SU-DHL-6 (cell line): ENCODE measurements around the gene EGFL7.
A peak's percentile ranks its signal among the peaks of the same experiment; 100 is the strongest.
"Not testable (repeated sequence)": the region's sequence is repeated elsewhere in the genome, so short reads cannot be mapped to it uniquely, and the experiment has no call there.

Experiments
- H2AFZ ChIP-seq: fragments of 200-600 bp; sonication (generic); 2 replicates; pipeline ENCODE4 v1.6.1; 2014; ENCODE audit warnings: low read depth, mild to moderate bottlenecking, moderate library complexity, mixed read lengths, antibody characterized with exemption, low read length; ENCODE audit not compliant: severe bottlenecking
- H3F3A ChIP-seq: fragments of 200-600 bp; shearing (Covaris generic); 2 replicates; pipeline ENCODE4 v1.6.0; 2016; ENCODE audit warnings: antibody characterized with exemption, mild to moderate bottlenecking; ENCODE audit not compliant: insufficient read depth
- H3K27ac ChIP-seq: fragments of 200-600 bp; sonication (generic); 2 replicates; pipeline ENCODE4 v1.5.1; 2016; ENCODE audit warnings: low read depth, mild to moderate bottlenecking, low read length, moderate library complexity, mixed read lengths
- H3K27me3 ChIP-seq: fragments of 200-600 bp; sonication (generic), shearing (Covaris generic); 2 replicates; pipeline ENCODE4 v1.6.0; 2014; ENCODE audit warnings: mild to moderate bottlenecking, low read length
- H3K36me3 ChIP-seq: fragments of 200-600 bp; sonication (generic); 2 replicates; pipeline ENCODE4 v1.6.1; 2014; ENCODE audit warnings: mild to moderate bottlenecking, low read length, mixed read lengths
- H3K4me2 ChIP-seq: fragments of 300-600, 200-600 bp; shearing (Covaris generic), sonication (generic); 2 replicates; pipeline ENCODE4 v1.6.0; 2014; ENCODE audit warnings: low read length, low read depth, mild to moderate bottlenecking; ENCODE audit not compliant: poor library complexity, severe bottlenecking
- H3K4me3 ChIP-seq: fragments of 200-600 bp; sonication (generic); 2 replicates; pipeline ENCODE4 v1.5.1; 2014; ENCODE audit warnings: antibody characterized with exemption, low read length, mild to moderate bottlenecking, mixed read lengths; ENCODE audit not compliant: insufficient read depth, poor library complexity, severe bottlenecking
- H3K79me2 ChIP-seq: fragments of 200-600 bp; sonication (generic); 2 replicates; pipeline ENCODE4 v1.6.1; 2014; ENCODE audit warnings: mild to moderate bottlenecking, low read length, moderate library complexity; ENCODE audit not compliant: insufficient read depth
- H3K9ac ChIP-seq: fragments of 200-600 bp; sonication (generic); 2 replicates; pipeline ENCODE4 v1.7.0; 2014; ENCODE audit warnings: mild to moderate bottlenecking, low read length
- H3K9me2 ChIP-seq: fragments of 200-600 bp; sonication (generic); replicated peaks from 2 replicates; pipeline ENCODE4 v1.6.1; 2014; ENCODE audit warnings: low read length; ENCODE audit not compliant: insufficient read depth
- H3K9me3 ChIP-seq: fragments of 200-600 bp; sonication (generic); 2 replicates; pipeline ENCODE4 v1.6.1; 2014; ENCODE audit warnings: low read length, mixed read lengths; ENCODE audit not compliant: insufficient read depth
- H4K20me1 ChIP-seq: fragments of 200-600 bp; sonication (generic); 2 replicates; pipeline ENCODE4 v1.6.1; 2014; ENCODE audit warnings: low read depth, mild to moderate bottlenecking, antibody characterized with exemption, low read length, moderate library complexity, mixed read lengths
- CTCF ChIP-seq: fragments of 200-600 bp; sonication (generic); IDR thresholded peaks from one replicate; pipeline ENCODE4 v1.5.1; 2017; ENCODE audit warnings: antibody characterized with exemption, mild to moderate bottlenecking, low read length, moderate library complexity; ENCODE audit not compliant: insufficient read depth, poor library complexity, severe bottlenecking
- EZH2phosphoT487 ChIP-seq: fragments of 200-600 bp; sonication (generic), shearing (Covaris generic); conservative IDR thresholded peaks from 2 replicates; pipeline ENCODE4 v1.6.1; 2018; ENCODE audit warnings: mild to moderate bottlenecking, antibody characterized with exemption, low read length, moderate library complexity, mixed read lengths

The EGFL7 gene

GRCh38 chr9:136630662-136630992 is 32.1 kb upstream of the EGFL7 start:
- no peaks in the 10 kb centered on the region for H3F3A ChIP-seq
- H3K27me3 ChIP-seq = no peaks in the 10 kb centered on the region
- H3K9ac ChIP-seq = no peak overlapping the region
- no peaks in the 10 kb centered on the region for H4K20me1 ChIP-seq
- H2AFZ ChIP-seq = no peak overlapping the region
- no peaks in the 10 kb centered on the region for H3K79me2 ChIP-seq
- H3K36me3 ChIP-seq = no peaks in the 10 kb centered on the region
- no peak overlapping the region for H3K4me3 ChIP-seq
- no peaks in the 10 kb centered on the region for H3K9me3 ChIP-seq
- no peak for TF ChIP-seq EZH2phosphoT487
- TF ChIP-seq CTCF = no peak
- H3K27ac ChIP-seq = no peak overlapping the region
- no peak overlapping the region for H3K4me2 ChIP-seq
- H3K9me2 ChIP-seq = no peaks in the 10 kb centered on the region

GRCh38 chr9:136631038-136632000 is 31.4 kb upstream of the EGFL7 start:
- Histone ChIP-seq H3K4me3 (no peak overlapping the region), H4K20me1 (no peaks in the 10 kb centered on the region), H3K9ac (no peak overlapping the region), H3K27me3 (no peaks in the 10 kb centered on the region), H3K79me2 (no peaks in the 10 kb centered on the region), H3K9me2 (no peaks in the 10 kb centered on the region), H3K4me2 (no peak overlapping the region), H3F3A (no peaks in the 10 kb centered on the region), H3K27ac (no peak overlapping the region), H2AFZ (no peak overlapping the region), H3K9me3 (no peaks in the 10 kb centered on the region), H3K36me3 (no peaks in the 10 kb centered on the region)
- TF ChIP-seq EZH2phosphoT487 = no peak
- TF ChIP-seq CTCF = peak; percentile 70

- not testable (repeated sequence) for H3K9ac ChIP-seq, H3K79me2 ChIP-seq, H3K9me2 ChIP-seq, H2AFZ ChIP-seq, H3K4me2 ChIP-seq, H3K36me3 ChIP-seq, H3K27me3 ChIP-seq, H3F3A ChIP-seq, H4K20me1 ChIP-seq, H3K9me3 ChIP-seq, H3K27ac ChIP-seq, H3K4me3 ChIP-seq
Observed at GRCh38 chr9:136632072-136632471, 30.6 kb upstream of the EGFL7 start.

GRCh38 chr9:136632491-136633106 is 30.1 kb upstream of the EGFL7 start:
- not testable (repeated sequence) for H4K20me1 ChIP-seq, H3K36me3 ChIP-seq, H3K79me2 ChIP-seq, H3K9ac ChIP-seq, H2AFZ ChIP-seq, H3K27ac ChIP-seq, H3K9me2 ChIP-seq, H3K9me3 ChIP-seq, H3K4me2 ChIP-seq, H3F3A ChIP-seq, H3K27me3 ChIP-seq, H3K4me3 ChIP-seq
